Esophagus squamous epithelium (tissue), 4 donors: ENCODE results near the gene PPOX.

Experiments used
- CTCF ChIP-seq, 6 experiments: fragments of 450-650 bp in 4 of 6; fragments of 200-600 bp in 2 of 6; sonication (generic) in 2 of 6; IDR thresholded peaks; one replicate each; pipeline ENCODE4 v1.5.1; 2016 to 2019; ENCODE audit warnings: antibody characterized with exemption in 6 of 6, mild to moderate bottlenecking in 4 of 6, moderate library complexity in 4 of 6
- POLR2A ChIP-seq, 4 donors: fragments of 450-650 bp; IDR thresholded peaks; one replicate each; pipeline ENCODE4 v1.6.1; 2017; ENCODE audit warnings: antibody characterized with exemption in 4 of 4, mild to moderate bottlenecking in 4 of 4, moderate library complexity in 3 of 4

- TF ChIP-seq CTCF (IDR thresholded peaks at IDR 0.05), result no peak
- no peak for TF ChIP-seq POLR2A (IDR thresholded peaks at IDR 0.05)
Measured at GRCh38 chr1:161217831-161218230, 51.6 kb downstream of the PPOX start.
